Activated naive CD8-positive, alpha-beta T cell treated with anti-CD3 and anti-CD28 coated beads, Interleukin-2, amount 50 U/mL, for 16 hours (primary cell): ENCODE data around the gene ST6GALNAC6.
"Not testable (repeated sequence)": the region's sequence is repeated elsewhere in the genome, so short reads cannot be mapped to it uniquely, and the experiment has no call there.

ENCODE experiments used
- DNase-seq: peaks from one replicate; pipeline ENCODE4 v3.0.0-alpha.2; 2020; ENCODE audit warnings: low read depth, low spot score

The ST6GALNAC6 gene

GRCh38 chr9:127893392-127893791 lies 6.0 kb downstream of the ST6GALNAC6 start:
- no peak for DNase-seq

- DNase-seq: no peak
Observed at GRCh38 chr9:127892831-127893230, 6.6 kb downstream of the ST6GALNAC6 start.

- DNase-seq: no peak
Observed at GRCh38 chr9:127890053-127890452, 9.3 kb downstream of the ST6GALNAC6 start.

GRCh38 chr9:127887792-127888191 lies 11.6 kb downstream of the ST6GALNAC6 start:
- DNase-seq: no peak

GRCh38 chr9:127886401-127886972 lies 12.9 kb downstream of the ST6GALNAC6 start:
- DNase-seq: no peak

GRCh38 chr9:127885508-127886281 lies 13.7 kb downstream of the ST6GALNAC6 start:
- no peak for DNase-seq

DNA sequence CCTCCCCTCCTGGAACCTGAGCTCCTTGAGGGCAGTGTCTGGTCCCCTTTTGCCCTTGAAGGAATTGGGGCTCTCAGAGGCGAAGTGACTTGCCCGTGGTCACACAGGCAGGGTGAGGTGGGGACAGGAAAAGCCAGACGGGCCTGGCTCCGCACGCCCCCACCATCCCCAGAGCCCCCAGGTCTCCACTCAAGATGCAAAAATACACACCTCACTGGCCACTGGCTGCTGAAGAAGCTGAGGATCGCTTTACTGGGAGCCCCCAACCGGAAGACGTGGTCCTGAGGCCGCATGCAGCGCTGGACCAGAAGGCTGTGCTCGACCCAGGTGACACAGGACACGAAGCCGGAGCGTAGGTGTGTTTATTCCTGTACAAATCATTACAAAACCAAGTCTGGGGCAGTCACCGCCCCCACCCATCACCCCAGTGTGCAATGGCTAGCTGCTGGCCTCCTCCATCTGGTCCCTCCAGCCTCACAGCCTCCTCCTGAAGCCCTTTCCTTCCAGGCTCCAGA lies 14.4 kb downstream of the ST6GALNAC6 start:
- no peak for DNase-seq

GRCh38 chr9:127884427-127884911 lies 14.9 kb downstream of the ST6GALNAC6 start:
- DNase-seq: no peak

GRCh38 chr9:127883959-127884358 lies 15.4 kb downstream of the ST6GALNAC6 start:
- DNase-seq: no peak

- not testable (repeated sequence) for DNase-seq
Observed at GRCh38 chr9:127881715-127882114, 17.7 kb downstream of the ST6GALNAC6 start.

DNA sequence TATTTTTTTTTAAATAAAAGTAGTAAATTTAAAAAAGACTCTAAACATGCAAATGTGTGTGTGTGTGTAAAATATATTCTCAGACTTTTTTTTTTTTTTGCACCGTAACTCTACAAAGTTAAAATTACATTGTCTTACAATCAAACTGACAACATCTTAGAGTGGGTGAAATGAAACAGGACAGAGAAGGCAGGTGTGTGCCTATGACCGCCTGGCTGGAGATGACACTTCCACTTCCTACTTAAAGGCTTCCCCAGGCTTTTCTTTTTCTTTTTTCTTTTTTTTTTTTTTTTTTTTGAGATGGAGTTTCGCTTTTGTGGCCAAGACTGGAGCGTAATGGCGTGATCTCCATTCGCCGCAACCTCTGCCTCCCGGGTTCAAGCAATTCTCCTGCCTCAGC lies 19.3 kb downstream of the ST6GALNAC6 start:
- DNase-seq: no peak

DNA sequence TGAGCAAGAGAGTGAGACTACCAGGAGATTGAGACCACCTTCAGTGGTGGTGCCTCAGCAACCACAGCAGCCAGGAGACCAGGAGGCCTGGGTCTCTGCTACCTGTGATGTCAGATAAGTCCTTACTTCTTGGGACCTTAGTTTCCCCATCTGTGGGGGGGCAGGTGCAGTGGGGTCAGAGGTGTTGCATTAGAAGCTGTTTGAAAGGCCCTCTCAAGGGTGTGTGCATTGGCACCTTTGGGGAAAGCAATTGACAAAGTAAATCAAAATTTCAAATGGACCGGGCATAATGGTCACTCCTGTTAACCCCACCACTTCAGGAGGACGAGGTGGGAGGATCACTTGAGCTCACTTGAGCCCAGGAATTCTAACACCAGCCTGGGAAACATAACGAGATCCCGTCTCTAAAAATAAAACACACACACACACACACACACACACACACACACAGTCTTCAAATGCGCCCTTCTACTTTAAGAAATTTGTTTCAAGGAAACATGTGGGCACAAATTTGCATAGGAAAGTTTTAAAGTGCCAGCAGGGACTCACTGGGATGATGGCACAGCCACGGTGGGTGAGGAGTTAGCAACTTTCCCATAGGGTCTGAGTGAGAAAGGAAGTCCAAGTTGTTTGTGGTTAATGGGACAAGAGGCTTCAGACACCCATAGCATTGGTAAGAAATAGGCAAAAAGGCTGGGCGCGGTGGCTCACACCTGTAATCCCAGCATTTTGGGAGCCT lies 20.6 kb downstream of the ST6GALNAC6 start:
- no peak for DNase-seq

DNA sequence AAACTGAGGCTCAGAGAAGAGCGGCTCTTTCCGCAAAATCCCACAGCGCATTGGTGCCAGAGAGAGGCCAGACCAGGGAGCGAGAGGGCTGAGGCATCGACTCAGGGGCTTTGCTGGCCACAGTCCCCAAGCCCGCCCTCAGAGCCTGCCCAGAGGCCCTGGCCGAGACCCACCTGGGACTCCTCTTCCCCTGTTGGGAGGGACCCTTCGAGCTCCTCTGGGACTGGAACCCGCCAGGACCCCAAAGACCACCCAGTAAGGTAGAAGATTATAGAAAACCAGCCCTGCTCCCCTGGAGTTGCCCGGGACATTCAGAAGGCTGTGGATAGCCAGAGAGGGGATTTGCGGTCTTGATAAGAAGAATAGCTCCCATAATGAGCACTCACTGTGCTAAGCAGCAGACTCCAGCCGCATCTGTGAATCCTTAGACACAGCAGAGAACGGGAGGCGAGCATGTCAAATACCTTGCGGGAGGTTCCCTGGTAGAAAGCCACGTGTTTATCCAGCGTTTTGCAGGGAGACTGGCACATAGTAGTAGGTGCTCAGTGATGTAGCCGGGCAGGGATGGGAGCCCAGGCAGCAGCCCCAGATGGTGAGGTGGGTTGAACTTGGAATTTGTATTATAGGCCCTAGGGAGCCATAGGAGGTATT lies 21.3 kb downstream of the ST6GALNAC6 start:
- DNase-seq: no peak

GRCh38 chr9:127877566-127877998 lies 21.8 kb downstream of the ST6GALNAC6 start, which contains the start of gene AK1:
AK1 (minus strand) TSS chr9:127877675; CDS start chr9:127874617, 3,058 bp downstream.
- no peak for DNase-seq

DNA sequence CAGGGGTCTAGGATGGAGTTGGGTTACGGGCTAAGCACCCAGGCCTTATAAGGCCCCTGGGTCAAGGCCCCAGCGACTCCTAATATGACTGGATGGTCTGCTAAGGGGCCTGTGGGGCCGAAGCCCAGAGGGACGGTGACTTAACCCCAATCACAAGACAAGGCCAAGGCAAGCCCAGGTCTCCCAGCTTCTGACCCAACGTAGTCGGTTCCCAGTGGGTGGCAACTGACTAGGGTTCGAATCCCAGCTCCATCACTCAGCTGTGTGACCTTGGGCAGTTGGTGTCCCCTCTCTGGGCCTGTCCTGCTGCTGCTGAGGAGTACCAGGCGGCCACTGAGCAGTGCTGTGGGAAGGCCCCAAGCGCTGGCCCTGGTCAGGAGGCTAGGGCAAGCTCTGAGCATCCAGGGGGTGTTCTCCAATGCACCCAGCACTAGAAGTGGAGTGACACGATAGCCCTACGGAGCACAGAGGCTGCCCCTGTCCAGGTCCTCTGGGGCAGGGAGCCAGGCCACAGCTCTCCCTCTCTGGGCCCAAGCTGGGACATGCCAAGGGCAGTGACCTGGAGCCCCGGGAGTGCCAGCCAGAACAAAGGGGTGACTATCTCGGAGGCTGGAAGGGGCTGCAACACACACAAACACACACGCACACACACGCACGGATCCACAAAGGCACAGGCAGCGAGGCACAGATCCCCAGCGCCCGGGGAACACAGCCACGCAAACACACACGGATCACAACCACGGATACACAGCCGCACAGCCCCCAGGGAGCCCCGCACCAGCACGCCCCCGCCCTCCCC lies 22.4 kb downstream of the ST6GALNAC6 start:
- no peak for DNase-seq

DNA sequence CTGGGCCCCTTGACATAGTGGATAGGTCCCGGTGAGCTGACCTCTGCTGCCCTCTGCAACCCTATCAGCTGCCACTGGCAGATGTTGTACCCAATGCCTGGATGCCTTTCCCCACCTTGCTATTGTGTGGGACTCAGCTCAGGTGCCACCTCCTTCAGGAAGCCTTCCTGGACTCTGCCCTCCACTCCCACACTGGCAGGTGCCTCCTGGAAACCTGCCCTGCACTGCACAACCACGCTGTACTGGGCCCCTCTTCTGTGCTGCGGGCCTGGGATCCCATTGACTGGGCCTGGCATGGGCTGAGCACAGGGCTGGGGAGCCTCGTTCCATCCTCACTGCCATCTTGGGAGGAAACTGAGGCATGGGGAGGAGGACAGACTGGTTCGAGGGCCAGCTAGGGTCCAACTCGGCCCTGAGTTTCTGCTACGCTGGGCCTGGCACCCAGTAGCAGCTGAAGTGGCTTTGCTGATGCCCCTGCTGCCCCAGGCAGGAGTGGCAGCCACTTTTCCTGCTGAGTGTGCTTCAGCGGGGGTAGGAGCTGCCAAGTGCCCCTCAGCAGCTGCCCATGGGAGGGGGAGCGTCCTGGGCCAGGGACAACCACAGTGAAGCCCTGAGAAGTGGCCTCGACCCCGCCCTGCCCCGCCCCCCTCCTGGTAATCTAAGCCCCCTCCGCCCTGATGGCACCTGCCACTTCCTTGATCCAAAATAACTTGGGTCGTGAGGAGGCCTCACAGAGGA lies 23.2 kb downstream of the ST6GALNAC6 start:
- DNase-seq: no peak

- DNase-seq: no peak
Observed at GRCh38 chr9:127875306-127875966, 24.0 kb downstream of the ST6GALNAC6 start.

- DNase-seq: no peak
Observed at GRCh38 chr9:127874301-127875221, 24.8 kb downstream of the ST6GALNAC6 start.
